ENCODE measurements around the gene VSIG10. TPM values are rescaled to one million over a fixed set of nuclear protein-coding genes. Genes with fewer than 3 reads are reported as not detected.

Gene VSIG10
- total and polyA plus RNA-seq, 2 of the 13 experiments (the other 11 are each of a cell fraction or from before 2014, with no cell fraction given), result 25.6 to 42.5 TPM

DNA sequence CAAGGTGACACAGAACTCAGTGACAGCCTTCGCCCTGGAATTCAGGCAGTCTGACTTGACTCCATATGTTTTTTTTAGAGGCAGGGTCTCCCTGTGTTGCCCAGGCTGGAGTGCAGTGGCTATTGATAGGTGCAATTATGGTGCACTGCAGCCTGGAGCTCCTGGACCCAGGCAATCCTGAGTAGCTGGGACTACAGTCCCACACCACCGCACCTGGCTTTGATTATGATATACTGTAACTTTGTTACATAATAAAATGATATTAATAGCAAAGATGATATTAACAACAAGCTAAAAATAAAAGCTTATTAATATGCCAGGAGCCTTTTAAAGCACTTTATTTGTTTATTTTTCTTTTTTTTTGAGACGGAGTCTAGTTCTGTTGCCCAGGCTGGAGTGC lies 9.8 kb downstream of the VSIG10 start (continued):
- TF ChIP-seq, protein P1, sequence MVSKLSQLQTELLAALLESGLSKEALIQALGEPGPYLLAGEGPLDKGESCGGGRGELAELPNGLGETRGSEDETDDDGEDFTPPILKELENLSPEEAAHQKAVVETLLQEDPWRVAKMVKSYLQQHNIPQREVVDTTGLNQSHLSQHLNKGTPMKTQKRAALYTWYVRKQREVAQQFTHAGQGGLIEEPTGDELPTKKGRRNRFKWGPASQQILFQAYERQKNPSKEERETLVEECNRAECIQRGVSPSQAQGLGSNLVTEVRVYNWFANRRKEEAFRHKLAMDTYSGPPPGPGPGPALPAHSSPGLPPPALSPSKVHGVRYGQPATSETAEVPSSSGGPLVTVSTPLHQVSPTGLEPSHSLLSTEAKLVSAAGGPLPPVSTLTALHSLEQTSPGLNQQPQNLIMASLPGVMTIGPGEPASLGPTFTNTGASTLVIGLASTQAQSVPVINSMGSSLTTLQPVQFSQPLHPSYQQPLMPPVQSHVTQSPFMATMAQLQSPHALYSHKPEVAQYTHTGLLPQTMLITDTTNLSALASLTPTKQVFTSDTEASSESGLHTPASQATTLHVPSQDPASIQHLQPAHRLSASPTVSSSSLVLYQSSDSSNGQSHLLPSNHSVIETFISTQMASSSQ (IDR thresholded peaks at IDR 0.05; ENCODE audit: low read depth), result no peak
- TF ChIP-seq, protein P1 (CRISPR knock-in tag; IDR thresholded peaks at IDR 0.05; ENCODE audit: borderline replicate concordance), result no peak
- TF ChIP-seq GTF3A (CRISPR knock-in tag; conservative IDR thresholded peaks at IDR 0.05) (no peak), ZBTB8A (CRISPR knock-in tag; IDR thresholded peaks at IDR 0.05; ENCODE audit: borderline replicate concordance, low read depth) (no peak)
- TF ChIP-seq, protein P2, sequence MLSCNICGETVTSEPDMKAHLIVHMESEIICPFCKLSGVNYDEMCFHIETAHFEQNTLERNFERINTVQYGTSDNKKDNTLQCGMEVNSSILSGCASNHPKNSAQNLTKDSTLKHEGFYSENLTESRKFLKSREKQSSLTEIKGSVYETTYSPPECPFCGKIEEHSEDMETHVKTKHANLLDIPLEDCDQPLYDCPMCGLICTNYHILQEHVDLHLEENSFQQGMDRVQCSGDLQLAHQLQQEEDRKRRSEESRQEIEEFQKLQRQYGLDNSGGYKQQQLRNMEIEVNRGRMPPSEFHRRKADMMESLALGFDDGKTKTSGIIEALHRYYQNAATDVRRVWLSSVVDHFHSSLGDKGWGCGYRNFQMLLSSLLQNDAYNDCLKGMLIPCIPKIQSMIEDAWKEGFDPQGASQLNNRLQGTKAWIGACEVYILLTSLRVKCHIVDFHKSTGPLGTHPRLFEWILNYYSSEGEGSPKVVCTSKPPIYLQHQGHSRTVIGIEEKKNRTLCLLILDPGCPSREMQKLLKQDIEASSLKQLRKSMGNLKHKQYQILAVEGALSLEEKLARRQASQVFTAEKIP (CRISPR knock-in tag; IDR thresholded peaks at IDR 0.05; ENCODE audit: borderline replicate concordance), result no peak
- TF ChIP-seq, protein P3, sequence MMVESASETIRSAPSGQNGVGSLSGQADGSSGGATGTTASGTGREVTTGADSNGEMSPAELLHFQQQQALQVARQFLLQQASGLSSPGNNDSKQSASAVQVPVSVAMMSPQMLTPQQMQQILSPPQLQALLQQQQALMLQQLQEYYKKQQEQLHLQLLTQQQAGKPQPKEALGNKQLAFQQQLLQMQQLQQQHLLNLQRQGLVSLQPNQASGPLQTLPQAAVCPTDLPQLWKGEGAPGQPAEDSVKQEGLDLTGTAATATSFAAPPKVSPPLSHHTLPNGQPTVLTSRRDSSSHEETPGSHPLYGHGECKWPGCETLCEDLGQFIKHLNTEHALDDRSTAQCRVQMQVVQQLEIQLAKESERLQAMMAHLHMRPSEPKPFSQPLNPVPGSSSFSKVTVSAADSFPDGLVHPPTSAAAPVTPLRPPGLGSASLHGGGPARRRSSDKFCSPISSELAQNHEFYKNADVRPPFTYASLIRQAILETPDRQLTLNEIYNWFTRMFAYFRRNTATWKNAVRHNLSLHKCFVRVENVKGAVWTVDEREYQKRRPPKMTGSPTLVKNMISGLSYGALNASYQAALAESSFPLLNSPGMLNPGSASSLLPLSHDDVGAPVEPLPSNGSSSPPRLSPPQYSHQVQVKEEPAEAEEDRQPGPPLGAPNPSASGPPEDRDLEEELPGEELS (CRISPR knock-in tag; IDR thresholded peaks at IDR 0.05), result no peak
